Mesenchymal stem cell (in vitro differentiated cells and primary cell): ENCODE results near the gene EGFL6.

Source experiments
- DNase-seq: peaks from one replicate; pipeline ENCODE4 v3.0.0-alpha.2; 2013
- H2AFZ ChIP-seq: one replicate; pipeline ENCODE4 v1.6.1; 2013; ENCODE audit warnings: low read depth, mild to moderate bottlenecking, control low read depth, inconsistent platforms, low read length, moderate library complexity
- H2AK5ac ChIP-seq: 2 replicates; pipeline ENCODE4 v1.6.1; 2013; ENCODE audit warnings: low read length, moderate library complexity, mild to moderate bottlenecking, inconsistent platforms; ENCODE audit not compliant: severe bottlenecking
- H2BK120ac ChIP-seq: one replicate; pipeline ENCODE4 v1.6.1; 2013; ENCODE audit warnings: low read depth, mild to moderate bottlenecking, inconsistent platforms, low read length, moderate library complexity
- H2BK12ac ChIP-seq, 2 experiments: one replicate each; pipeline ENCODE4 v1.6.1; 2013; ENCODE audit warnings: inconsistent platforms in 2 of 2, low read length in 2 of 2, mild to moderate bottlenecking in 2 of 2, moderate library complexity in 2 of 2, control low read depth in 1 of 2
- H2BK15ac ChIP-seq: one replicate; pipeline ENCODE4 v1.6.1; 2013; ENCODE audit warnings: mild to moderate bottlenecking, low read depth, inconsistent platforms; ENCODE audit not compliant: poor library complexity, severe bottlenecking
- H2BK5ac ChIP-seq: 2 replicates; pipeline ENCODE4 v1.6.1; 2013; ENCODE audit warnings: low read depth, mild to moderate bottlenecking, low read length, control low read depth, inconsistent platforms; ENCODE audit not compliant: poor library complexity, severe bottlenecking
- H3K14ac ChIP-seq, 2 experiments: one replicate each; pipeline ENCODE4 v1.6.1; 2013; ENCODE audit warnings: inconsistent platforms in 2 of 2, low read length in 2 of 2, control low read depth in 1 of 2, mild to moderate bottlenecking in 1 of 2, moderate library complexity in 1 of 2
- H3K18ac ChIP-seq, 2 experiments: one replicate each; pipeline ENCODE4 v1.6.1; 2013; ENCODE audit warnings: inconsistent platforms in 2 of 2, low read length in 2 of 2, control low read depth in 1 of 2, low read depth in 1 of 2, mild to moderate bottlenecking in 1 of 2
- H3K23ac ChIP-seq, 2 experiments: one replicate each; pipeline ENCODE4 v1.6.1; 2013; ENCODE audit warnings: inconsistent platforms in 2 of 2, low read length in 2 of 2, mild to moderate bottlenecking in 2 of 2, moderate library complexity in 2 of 2, control low read depth in 1 of 2
- H3K27ac ChIP-seq: 2 replicates; pipeline ENCODE4 v1.5.1; 2013; ENCODE audit warnings: mild to moderate bottlenecking, moderate library complexity, low read length, control low read depth, inconsistent platforms; ENCODE audit not compliant: poor library complexity, severe bottlenecking
- H3K27me3 ChIP-seq, 2 experiments: 2 replicates each; pipeline versions ENCODE4 v1.6.1 to v1.7.0; 2013; ENCODE audit warnings: low read length in 2 of 2, mild to moderate bottlenecking in 2 of 2, moderate library complexity in 2 of 2, control low read depth in 1 of 2, inconsistent platforms in 1 of 2; ENCODE audit not compliant: control insufficient read depth in 1 of 2, insufficient read depth in 1 of 2
- H3K36me3 ChIP-seq, 2 experiments: 2 replicates each; pipeline versions ENCODE4 v1.6.1 to v1.7.0; 2013; ENCODE audit warnings: low read length in 2 of 2, control low read depth in 1 of 2, inconsistent platforms in 1 of 2, low read depth in 1 of 2, mild to moderate bottlenecking in 1 of 2; ENCODE audit not compliant: insufficient read depth in 2 of 2, control insufficient read depth in 1 of 2
- H3K4ac ChIP-seq, 2 experiments: one replicate each; pipeline ENCODE4 v1.6.1; 2013; ENCODE audit warnings: inconsistent platforms in 2 of 2, low read length in 2 of 2, mild to moderate bottlenecking in 2 of 2, moderate library complexity in 2 of 2, control low read depth in 1 of 2, low read depth in 1 of 2
- H3K4me1 ChIP-seq: 2 replicates; pipeline ENCODE4 v1.6.1; 2013; ENCODE audit warnings: low read depth, low read length, control low read depth; ENCODE audit not compliant: control insufficient read depth, insufficient read depth
- H3K4me2 ChIP-seq: 2 replicates; pipeline ENCODE4 v1.6.1; 2013; ENCODE audit warnings: low read length, mild to moderate bottlenecking, inconsistent platforms; ENCODE audit not compliant: poor library complexity, severe bottlenecking
- H3K4me3 ChIP-seq, 2 experiments: 2 replicates each; pipeline versions ENCODE4 v1.5.1 to v1.7.0; 2013; ENCODE audit warnings: low read length in 2 of 2, mild to moderate bottlenecking in 2 of 2, control low read depth in 1 of 2, low read depth in 1 of 2; ENCODE audit not compliant: insufficient read depth in 1 of 2
- H3K79me1 ChIP-seq: replicated peaks from 2 replicates; pipeline ENCODE4 v1.6.1; 2013; ENCODE audit warnings: mild to moderate bottlenecking, control low read depth, low read length, inconsistent platforms; ENCODE audit not compliant: poor library complexity, severe bottlenecking
- H3K9ac ChIP-seq: 2 replicates; pipeline ENCODE4 v1.7.0; 2013; ENCODE audit warnings: mild to moderate bottlenecking, low read length, moderate library complexity
- H3K9me3 ChIP-seq: 2 replicates; pipeline ENCODE4 v1.7.0; 2013; ENCODE audit warnings: mild to moderate bottlenecking, low read length; ENCODE audit not compliant: control insufficient read depth
- H4K8ac ChIP-seq: one replicate; pipeline ENCODE4 v1.6.1; 2013; ENCODE audit warnings: inconsistent platforms, mild to moderate bottlenecking, low read length, moderate library complexity
- H4K91ac ChIP-seq: one replicate; pipeline ENCODE4 v1.6.1; 2013; ENCODE audit warnings: mild to moderate bottlenecking, low read length, inconsistent platforms
- WGBS: methylation state at CpG from one replicate; pipeline ENCODE4 v1.1.7; 2013; ENCODE audit warnings: mixed read lengths; 5-methylcytosine and 5-hydroxymethylcytosine counted together

The EGFL6 gene

DNA sequence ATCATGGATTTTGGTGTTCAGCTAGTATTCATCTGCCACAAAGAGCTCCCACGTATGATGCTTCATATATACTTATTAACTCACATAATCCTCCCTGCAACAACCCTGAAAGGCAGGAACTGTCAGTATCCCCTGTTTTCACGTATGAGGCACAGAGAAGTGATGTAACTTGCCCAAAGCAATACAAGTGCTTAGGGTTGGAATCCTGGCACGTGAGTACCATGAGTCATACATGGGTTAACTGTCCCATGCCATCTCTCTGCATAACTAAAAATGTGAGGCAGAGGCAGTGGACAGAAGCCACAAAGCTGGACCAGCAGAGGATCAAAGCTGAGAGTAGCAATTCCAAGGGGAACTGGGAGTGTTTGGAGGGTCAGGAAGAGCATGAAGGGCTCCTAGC lies 35.7 kb upstream of the EGFL6 start:
- Histone ChIP-seq H4K8ac (no peak overlapping the region), H2AFZ (no peak overlapping the region), H3K9ac (no peak overlapping the region), H3K18ac (no peak overlapping the region), H3K4me1 (no peaks in the 10 kb centered on the region), H3K9me3 (no peaks in the 10 kb centered on the region), H2AK5ac (no peak overlapping the region), H3K23ac (no peak overlapping the region), H3K79me1 (no peaks in the 10 kb centered on the region), H3K4me3 (no peak overlapping the region), H2BK12ac (no peak overlapping the region), H3K14ac (no peak overlapping the region), H3K4me2 (no peak overlapping the region), H2BK120ac (no peak overlapping the region), H3K27ac (no peak overlapping the region), H4K91ac (no peak overlapping the region), H3K36me3 (no peaks in the 10 kb centered on the region), H2BK5ac (no peak overlapping the region), H3K4ac (no peak overlapping the region), H3K27me3 (peaks cover 0 to 55% of the 10 kb centered on the region in 2 experiments), H2BK15ac (no peak overlapping the region)
- DNase-seq, result peak; percentile 41
- WGBS, result 60% methylated on average over 1 of the region's 3 CpGs

DNA sequence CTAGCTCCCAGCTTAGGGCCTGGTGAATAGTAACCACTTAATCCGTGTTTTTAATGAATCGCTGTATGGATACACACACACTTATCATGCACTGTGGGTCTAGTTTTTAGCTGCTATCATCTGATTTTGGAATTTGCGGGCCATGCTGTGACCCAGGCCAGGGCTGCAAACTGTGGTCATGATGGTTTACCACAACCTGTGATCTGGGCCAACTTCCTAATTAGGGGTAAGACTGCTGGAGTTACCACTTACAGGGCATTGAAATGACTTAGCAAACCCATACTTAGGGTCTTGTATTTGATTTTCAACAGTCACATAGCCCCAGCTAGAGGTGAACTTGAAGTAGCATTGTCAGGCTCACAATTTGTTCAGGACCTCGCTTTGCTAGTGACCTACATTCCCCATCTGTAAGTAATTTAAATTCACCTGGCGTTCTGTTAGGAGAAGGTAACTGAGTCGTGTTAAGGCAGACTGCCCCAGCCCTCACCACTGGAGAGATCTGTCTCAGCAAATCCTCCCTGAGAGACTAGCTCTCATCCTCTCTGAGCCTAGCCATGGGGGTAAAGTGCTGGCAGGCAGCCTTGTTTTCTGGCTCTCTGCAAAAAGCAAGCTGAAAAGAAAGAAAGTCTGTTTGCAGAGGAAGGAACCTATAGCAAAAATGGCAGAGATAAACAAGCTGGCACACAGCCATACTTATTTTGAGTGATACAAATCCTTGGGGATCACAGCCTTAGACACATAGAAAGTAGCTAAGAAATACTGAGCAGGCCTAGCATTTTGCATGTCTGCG lies 33.8 kb upstream of the EGFL6 start:
- Histone ChIP-seq H3K18ac (no peak overlapping the region), H3K4ac (no peak overlapping the region), H3K23ac (no peak overlapping the region), H3K4me1 (no peaks in the 10 kb centered on the region), H3K4me2 (no peak overlapping the region), H2AFZ (no peak overlapping the region), H3K27ac (no peak overlapping the region), H3K36me3 (no peaks in the 10 kb centered on the region), H3K9ac (no peak overlapping the region), H2BK15ac (no peak overlapping the region), H2AK5ac (no peak overlapping the region), H4K8ac (no peak overlapping the region), H3K27me3 (peaks cover 0 to 61% of the 10 kb centered on the region in 2 experiments), H2BK12ac (no peak overlapping the region), H3K14ac (no peak overlapping the region), H4K91ac (no peak overlapping the region), H2BK5ac (no peak overlapping the region), H2BK120ac (no peak overlapping the region), H3K4me3 (no peak overlapping the region), H3K79me1 (no peaks in the 10 kb centered on the region), H3K9me3 (no peaks in the 10 kb centered on the region)
- DNase-seq, result no peak
- 93% methylated on average over 4 of the region's 7 CpGs for WGBS

DNA sequence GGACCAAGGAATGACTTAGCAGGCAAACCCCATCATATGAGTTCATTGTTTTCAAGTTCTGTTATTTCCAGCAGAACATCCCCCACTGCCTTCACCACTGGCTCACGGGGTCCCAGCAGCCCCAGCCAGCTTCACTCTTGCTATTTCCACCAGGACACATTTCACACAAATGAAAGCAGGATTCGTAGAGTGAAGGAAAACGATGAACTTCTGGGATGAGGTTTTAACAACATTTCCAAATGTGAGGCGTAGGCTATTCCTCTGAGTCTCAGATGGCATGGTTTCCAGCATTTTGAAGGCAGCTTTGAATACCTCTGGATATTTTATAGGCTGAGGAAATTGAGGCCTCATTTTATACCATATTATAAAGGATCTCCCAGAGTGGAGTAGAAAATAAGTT lies 32.9 kb upstream of the EGFL6 start:
- Histone ChIP-seq H3K14ac (no peak overlapping the region), H3K4me2 (no peak overlapping the region), H2BK12ac (no peak overlapping the region), H3K23ac (no peak overlapping the region), H3K18ac (no peak overlapping the region), H2AFZ (no peak overlapping the region), H3K27me3 (peaks cover 0 to 55% of the 10 kb centered on the region in 2 experiments), H3K36me3 (no peaks in the 10 kb centered on the region), H4K8ac (no peak overlapping the region), H3K4ac (no peak overlapping the region), H3K27ac (no peak overlapping the region), H3K4me1 (no peaks in the 10 kb centered on the region), H3K9ac (no peak overlapping the region), H2AK5ac (no peak overlapping the region), H2BK15ac (no peak overlapping the region), H3K79me1 (no peaks in the 10 kb centered on the region), H4K91ac (no peak overlapping the region), H2BK5ac (no peak overlapping the region), H2BK120ac (no peak overlapping the region), H3K4me3 (no peak overlapping the region), H3K9me3 (no peaks in the 10 kb centered on the region)
- WGBS, result no CpG with 5 or more reads among the region's 4 CpGs
- DNase-seq, result no peak

DNA sequence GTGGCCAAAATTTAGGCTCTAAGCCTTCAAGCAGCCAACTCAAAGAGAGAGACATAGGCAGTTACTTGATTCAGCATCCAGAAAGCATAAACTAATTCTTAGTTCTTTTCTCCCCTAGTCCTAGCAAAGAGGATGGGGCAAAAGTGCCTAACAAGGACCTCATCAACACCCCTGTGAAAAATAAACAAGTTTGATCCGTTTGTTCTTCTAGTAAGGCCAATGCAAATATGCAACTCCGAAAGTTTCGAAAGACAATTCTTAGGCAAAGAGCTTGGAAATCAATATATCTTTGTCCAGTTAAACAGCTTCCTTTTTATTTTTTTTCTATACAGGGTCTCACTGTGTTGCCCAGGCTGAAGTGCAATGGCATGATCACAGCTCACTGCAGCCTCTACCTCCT lies 31.0 kb upstream of the EGFL6 start:
- Histone ChIP-seq H3K4me2 (no peak overlapping the region), H3K4me1 (no peaks in the 10 kb centered on the region), H3K36me3 (no peaks in the 10 kb centered on the region), H2AFZ (no peak overlapping the region), H3K14ac (no peak overlapping the region), H3K27me3 (peaks cover 0 to 45% of the 10 kb centered on the region in 2 experiments), H4K8ac (no peak overlapping the region), H3K27ac (no peak overlapping the region), H3K18ac (no peak overlapping the region), H3K4me3 (no peak overlapping the region), H2BK12ac (no peak overlapping the region), H2AK5ac (no peak overlapping the region), H4K91ac (no peak overlapping the region), H3K9ac (no peak overlapping the region), H3K79me1 (no peaks in the 10 kb centered on the region), H3K9me3 (no peaks in the 10 kb centered on the region), H2BK120ac (no peak overlapping the region), H2BK5ac (no peak overlapping the region), H3K4ac (no peak overlapping the region), H2BK15ac (no peak overlapping the region), H3K23ac (no peak overlapping the region)
- 94% methylated on average over 3 of the region's 3 CpGs for WGBS
- no peak for DNase-seq
